Islet precursor cell (in vitro differentiated cells): ENCODE results near the gene GSTM3.
"Not testable (repeated sequence)": the region's sequence is repeated elsewhere in the genome, so short reads cannot be mapped to it uniquely, and the experiment has no call there.

Experiments
- DNase-seq: peaks from one replicate; pipeline ENCODE4 v3.0.0-alpha.2; 2018

The GSTM3 gene

GRCh38 chr1:109761227-109762038 is 20.6 kb upstream of the GSTM3 start:
- peak; percentile 80 for DNase-seq

DNA sequence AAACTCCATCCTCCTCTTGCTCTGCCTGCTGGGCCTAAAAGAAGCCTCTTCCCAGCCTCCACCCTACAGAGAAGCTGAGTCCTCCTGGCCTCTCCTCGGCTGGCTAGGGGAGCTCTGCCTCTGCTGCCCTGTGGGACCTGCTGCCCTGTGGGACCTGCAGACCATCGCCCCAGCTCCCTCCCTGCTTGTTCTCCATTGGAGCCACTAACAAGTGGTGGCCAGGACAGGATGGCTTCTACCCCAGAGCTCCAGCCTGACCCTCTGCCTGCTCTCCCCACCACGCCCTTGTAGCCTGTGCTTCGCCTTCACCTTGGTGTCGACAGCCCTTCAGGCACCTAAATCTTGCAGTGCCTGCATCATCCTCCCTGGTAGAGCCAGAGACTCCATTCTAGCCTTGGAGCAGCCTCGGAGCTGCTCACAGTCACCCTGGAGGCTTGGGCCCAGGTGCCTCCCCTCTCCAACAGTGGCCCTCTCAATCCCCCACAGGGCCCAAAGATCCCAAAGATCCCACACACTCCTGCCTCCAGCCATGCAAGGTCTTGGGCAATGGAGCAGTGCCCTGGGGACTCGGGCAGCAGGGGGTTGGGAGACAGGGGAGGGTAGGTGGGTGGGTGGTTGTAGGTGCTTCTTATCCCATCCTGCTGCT is 19.9 kb upstream of the GSTM3 start:
- peak; percentile 60 for DNase-seq

DNA sequence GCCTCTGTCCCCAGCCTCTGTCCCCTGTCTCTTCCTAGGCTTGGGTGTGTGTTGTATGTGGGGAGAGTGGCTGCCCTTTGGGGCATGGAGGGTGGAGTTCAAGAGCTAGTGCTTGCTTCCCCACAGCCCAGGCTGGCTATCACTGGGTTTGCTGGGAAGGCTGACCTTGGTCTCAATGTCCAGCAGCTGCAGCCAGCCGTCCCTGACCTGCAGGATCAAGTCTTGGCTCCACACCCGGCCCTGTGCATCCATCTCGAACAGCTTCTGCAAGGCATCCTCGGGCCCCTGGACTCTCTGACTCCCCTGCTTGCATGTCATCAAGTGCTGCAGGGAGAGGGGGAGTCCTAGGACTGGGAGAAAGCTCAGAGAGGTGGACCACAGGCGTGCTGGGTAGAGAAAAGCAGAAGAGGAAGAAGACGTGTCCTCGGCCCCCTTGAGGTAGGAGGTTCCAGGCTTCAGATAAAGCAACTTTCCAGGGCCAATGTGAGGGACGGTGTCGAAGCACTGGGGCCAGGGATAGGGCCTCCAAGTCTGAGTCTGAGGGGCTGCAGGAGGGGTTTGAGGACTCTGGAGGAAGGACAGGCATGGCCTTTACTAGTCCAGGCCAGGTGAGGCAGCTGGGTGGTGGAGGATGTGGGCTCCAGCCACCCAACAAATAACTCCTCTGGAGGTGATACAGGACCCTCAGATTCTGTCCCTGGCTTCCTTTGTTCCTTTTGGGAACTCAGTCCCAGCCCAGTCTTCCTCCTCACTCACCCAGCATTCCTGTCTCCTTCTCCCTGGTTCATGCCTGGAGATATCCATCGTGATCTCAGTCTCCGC is 18.9 kb upstream of the GSTM3 start:
- DNase-seq: peak; percentile 34

- DNase-seq: peak; percentile 24
Observed at GRCh38 chr1:109757936-109758786, 17.3 kb upstream of the GSTM3 start.

GRCh38 chr1:109756848-109757521 is 16.1 kb upstream of the GSTM3 start:
- peak; percentile 44 for DNase-seq

DNA sequence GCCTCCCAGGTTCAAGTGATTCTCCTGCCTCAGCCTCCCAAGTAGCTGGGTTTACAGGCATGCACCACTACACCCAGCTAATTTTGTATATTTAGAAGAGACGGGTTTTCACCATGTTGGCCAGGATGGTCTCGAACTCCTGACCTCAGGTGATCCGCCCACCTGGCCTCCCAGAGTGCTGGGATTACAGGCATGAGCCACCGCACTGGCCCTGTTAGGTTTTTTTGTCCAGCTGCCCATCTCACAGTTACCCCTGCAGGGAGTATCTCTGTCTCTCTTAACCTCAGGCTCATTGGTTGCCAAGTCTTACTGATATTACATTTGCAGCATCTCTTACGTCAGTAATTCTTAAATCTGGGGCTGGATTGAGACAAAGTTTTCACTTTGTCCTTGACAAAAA is 15.5 kb upstream of the GSTM3 start:
- not testable (repeated sequence) for DNase-seq

GRCh38 chr1:109754738-109755137 is 13.9 kb upstream of the GSTM3 start:
- DNase-seq: no peak

DNA sequence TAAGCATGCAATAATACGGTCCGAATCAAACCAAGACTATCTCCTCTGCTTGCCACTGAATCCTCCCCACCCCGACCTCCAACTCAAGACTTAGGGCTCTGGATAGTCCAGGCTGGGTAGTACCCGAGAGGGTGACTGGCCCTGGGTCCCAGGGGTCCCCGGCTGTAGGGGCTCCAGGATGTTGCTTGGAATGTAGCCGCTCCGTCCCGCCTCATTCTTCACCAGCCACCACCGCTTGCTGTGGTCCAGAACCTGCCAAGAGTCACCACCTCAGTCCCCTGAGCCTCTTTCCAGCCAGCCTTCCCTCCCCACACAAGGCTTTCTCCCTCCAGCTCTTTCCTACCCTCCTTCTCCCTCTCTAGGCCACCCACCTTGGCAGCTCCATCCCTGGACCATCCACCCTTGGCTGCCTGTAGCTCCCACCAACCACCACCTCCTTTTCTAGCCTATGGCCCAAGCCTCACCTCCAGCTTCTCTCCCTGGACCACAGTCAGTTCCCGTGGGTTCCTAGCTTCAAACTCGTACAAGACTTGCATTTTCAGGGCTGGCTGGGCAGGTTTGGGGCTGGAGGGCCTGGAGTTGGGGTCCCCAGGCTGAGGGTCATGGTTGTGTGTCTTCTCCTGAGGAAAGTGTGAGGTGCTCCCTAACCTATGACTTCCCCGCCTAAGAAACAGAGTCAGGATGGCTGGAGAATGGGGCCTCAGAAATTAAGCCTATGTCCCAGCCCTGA is 10.9 kb upstream of the GSTM3 start:
- DNase-seq: no peak

DNA sequence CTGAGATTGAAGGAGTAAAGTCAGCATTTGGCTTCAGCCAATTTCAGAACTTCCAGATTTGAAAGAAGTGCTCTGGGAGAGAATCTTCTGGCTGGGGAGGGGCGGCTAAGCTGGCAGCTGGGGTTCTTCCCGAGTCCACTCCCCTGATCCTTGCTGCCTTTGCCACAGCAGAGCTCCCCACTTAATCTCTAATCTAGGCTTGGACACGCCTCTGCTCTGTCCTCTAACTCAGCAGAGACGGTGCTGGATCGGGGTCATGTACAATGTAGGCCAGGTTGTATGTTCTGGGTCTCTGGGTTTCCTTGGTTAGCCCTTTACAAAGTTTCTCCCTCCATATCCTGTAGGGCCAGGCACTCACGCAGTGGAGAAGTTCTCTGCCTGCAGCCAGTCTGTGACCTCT is 10.1 kb upstream of the GSTM3 start:
- DNase-seq: no peak

DNA sequence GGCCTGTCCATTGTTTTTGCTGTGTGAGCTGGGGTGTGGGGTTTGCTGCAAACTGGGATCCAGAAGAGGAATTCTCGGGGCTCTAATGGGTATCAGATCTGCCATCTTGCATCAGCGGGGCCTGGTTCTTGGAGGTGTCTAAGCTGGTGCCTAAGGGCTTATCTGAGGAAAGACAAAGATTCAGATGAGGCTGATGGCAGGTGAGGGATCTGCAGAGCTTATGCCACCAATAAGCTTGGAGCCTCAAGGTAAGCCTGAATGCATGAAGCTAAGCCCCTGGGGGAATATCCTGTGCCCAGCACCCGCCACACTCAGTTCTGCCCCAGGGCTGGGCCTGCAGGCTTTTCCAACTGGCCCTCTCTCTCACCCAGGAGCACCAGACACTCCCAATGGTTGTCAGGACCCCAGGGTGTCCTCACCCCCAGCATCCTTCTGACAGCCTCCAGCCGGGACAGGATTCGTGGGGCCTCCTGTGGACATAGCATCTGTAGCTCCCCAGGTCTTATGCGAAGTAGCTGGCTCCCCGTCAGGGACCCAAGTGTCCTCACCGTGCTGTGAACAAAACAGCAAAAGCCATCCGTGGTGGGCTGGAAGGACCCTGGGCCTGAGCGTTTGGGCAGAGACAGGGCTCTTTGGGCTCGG is 9.5 kb upstream of the GSTM3 start:
- DNase-seq: no peak

DNA sequence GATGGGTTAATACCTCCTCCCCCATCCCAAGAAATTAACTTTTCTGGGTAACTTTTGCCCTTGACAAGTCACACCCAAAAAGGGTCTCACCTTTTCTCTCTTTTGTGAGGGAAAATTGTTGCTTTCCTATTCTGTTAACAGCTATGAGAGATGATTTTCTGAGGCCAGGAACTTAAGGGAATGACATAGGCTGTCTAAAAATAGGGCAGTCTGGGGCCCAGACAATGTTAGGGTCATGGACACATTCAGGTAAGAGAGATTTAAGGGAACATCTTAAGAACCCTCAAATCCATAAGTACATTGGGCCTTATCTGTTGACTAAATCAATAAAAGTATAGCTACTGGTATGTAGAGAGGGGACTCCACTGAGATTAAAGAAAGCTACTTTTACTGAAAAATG is 8.4 kb upstream of the GSTM3 start:
- no peak for DNase-seq

GRCh38 chr1:109748311-109748710 is 7.5 kb upstream of the GSTM3 start:
- not testable (repeated sequence) for DNase-seq

GRCh38 chr1:109739738-109740614 is 862 bp downstream of the GSTM3 start:
- DNase-seq: peak; percentile 75

DNA sequence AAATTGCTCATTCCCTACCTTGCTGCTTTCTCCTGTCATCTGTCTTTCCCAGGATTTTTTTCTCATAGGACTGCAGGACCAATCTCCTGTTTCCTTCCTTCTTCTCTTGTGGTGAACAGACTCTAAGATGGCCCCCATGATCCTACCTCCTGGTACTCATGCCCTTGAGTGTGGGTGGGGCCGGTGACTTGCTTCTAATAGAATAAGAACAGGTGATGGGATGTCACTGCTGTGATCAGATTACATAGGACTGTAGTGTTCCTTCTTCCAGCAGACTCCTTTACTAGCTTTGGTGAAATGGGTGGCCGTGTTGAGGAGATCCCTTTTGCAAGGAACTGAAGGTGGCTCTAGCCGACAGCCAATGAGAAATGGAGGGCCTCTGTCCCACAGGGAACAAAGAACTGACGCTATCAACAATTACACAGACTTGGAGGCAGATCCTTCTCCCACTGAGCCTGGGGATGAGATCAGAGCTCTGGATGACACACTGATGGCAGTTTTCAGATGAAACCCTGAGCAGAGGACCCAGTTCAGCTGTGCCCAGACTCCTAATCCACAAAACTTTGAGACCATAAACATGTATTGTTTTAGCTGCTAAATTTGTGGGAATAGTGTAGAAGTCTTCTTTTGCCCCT is 7.5 kb downstream of the GSTM3 start:
- no peak for DNase-seq

DNA sequence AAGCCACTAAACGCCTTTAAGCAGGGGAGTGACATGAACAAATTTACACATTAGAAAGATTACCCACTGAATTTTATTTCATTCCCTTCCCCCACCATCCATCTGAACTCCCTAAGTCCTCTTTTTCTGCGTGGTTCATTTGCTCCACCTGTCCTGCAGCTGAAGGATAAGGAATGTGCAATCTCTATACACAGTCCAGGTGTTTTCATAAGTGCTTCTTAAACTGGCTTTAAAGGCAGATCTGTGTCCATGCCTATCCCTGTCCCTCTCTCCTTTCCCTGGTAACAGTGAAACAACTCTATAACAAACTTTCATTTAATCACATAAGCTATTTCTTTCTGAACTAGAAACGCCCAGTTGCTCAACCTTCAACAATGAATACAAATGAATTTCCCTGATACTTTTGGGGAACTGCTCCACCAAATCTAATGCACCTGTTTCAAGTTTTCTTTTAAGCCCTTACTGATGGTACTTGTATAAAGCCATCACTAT is 8.4 kb downstream of the GSTM3 start:
- no peak for DNase-seq

DNA sequence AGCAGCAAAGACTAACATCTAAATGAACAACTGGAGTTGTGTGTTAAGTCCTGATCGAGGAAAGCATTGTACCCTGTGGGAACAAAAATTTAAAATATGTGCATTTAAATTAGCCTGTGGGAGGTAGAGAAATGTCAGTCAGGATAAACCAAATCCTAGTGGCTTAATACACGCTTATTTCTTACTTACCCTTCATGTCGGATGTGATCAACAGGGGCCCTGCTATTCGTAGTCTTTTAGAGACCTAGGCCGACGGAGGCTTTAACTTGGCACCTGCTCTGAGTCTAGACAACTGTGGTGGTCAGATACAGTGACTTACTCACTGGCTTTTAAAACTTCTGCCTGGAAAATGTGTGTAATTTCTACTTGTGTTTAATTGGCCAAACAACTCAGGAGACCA is 10.2 kb downstream of the GSTM3 start:
- no peak for DNase-seq

DNA sequence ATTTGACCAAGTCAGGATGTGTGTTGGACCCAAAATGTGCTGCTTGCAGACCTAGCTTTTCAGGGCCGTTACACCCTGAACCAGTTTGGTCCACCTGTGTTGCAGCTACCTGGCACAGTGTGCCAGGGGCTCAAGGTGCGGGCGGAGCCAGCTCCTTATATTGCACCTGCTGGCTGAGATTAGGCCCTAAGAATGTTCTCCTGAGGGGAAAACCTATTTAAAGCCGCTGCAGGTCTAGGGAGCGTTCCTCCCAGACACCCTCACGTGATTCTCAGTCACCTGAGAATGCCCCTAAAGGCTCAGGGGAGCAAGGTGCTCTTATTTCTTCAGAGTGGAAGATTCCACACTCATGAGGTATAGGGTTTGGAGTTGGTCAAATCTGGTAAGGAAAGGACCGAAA is 12.0 kb downstream of the GSTM3 start:
- DNase-seq: no peak

- DNase-seq: no peak
Observed at GRCh38 chr1:109726728-109727373, 14.0 kb downstream of the GSTM3 start.

DNA sequence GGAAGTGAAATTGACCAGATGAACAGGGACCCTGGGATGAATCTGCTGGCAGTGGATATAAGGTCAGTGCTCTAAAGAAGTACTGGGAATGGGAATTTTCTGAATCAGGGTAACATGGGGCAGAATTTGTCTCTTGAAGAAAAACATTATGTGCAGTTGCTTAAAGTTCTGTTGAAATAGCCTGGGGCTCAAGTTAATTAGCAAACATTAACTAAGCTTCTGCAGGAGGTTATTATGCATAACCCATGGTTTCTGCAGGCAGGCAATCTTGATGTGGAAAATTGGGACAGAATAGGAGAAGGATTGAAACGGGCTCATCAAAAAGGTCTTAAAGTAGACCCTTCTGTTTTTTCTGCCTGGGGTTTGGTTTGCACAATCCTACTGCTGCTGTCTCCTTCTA is 14.8 kb downstream of the GSTM3 start:
- DNase-seq: no peak
